Liver (tissue), 9 donors: ENCODE data around the gene TRAF3IP3. TPM values are rescaled to one million over a fixed set of nuclear protein-coding genes. Genes with fewer than 3 reads are reported as not detected.

Experiments
- DNase-seq: peaks from one replicate; pipeline ENCODE4 v3.0.0-alpha.2; 2017; ENCODE audit warnings: low spot score
- H3K27ac ChIP-seq, 2 donors: one replicate each; pipeline ENCODE4 v1.7.0; 2013; ENCODE audit warnings: inconsistent platforms in 2 of 2, low read length in 2 of 2, control low read depth in 1 of 2, low read depth in 1 of 2, mild to moderate bottlenecking in 1 of 2
- H3K27me3 ChIP-seq, 4 donors: one replicate each; pipeline versions ENCODE4 v1.6.1 to v1.7.0; 2013; ENCODE audit warnings: low read length in 3 of 4, inconsistent platforms in 1 of 4, mild to moderate bottlenecking in 1 of 4, moderate library complexity in 1 of 4; ENCODE audit not compliant: control insufficient read depth in 4 of 4, insufficient read depth in 4 of 4
- H3K36me3 ChIP-seq, 4 donors: one replicate each; pipeline versions ENCODE4 v1.6.1 to v1.7.0; 2013; ENCODE audit warnings: low read length in 3 of 4, mild to moderate bottlenecking in 3 of 4, low read depth in 1 of 4, moderate library complexity in 1 of 4; ENCODE audit not compliant: control insufficient read depth in 4 of 4, insufficient read depth in 3 of 4
- H3K4me1 ChIP-seq, 4 donors: one replicate each; pipeline versions ENCODE4 v1.6.1 to v1.7.0; 2013; ENCODE audit warnings: low read length in 3 of 4, mild to moderate bottlenecking in 3 of 4, moderate library complexity in 1 of 4; ENCODE audit not compliant: control insufficient read depth in 4 of 4, insufficient read depth in 4 of 4
- H3K4me3 ChIP-seq, 3 donors: one replicate each; pipeline versions ENCODE4 v1.6.1 to v1.7.0; 2013; ENCODE audit warnings: low read length in 3 of 3, control low read depth in 1 of 3, low read depth in 1 of 3, mild to moderate bottlenecking in 1 of 3
- H3K9ac ChIP-seq, 2 donors: one replicate each; pipeline ENCODE4 v1.7.0; 2013; ENCODE audit warnings: low read length in 2 of 2, mild to moderate bottlenecking in 2 of 2, moderate library complexity in 2 of 2, control low read depth in 1 of 2, low read depth in 1 of 2
- H3K9me3 ChIP-seq, 4 donors: one replicate each; pipeline versions ENCODE4 v1.6.1 to v1.7.0; 2013; ENCODE audit warnings: low read length in 3 of 4; ENCODE audit not compliant: control insufficient read depth in 4 of 4
- ATF3 ChIP-seq: IDR thresholded peaks from 2 replicates; pipeline ENCODE4 v1.6.1; 2016; ENCODE audit warnings: antibody characterized with exemption
- CTCF ChIP-seq: fragments of 150-350 bp; IDR thresholded peaks from 2 replicates; pipeline ENCODE4 v1.5.1; 2017; ENCODE audit warnings: improper control_type of control experiment, low read depth, low read length; ENCODE audit not compliant: missing input control
- FOXA2 ChIP-seq: IDR thresholded peaks from 2 replicates; pipeline ENCODE4 v1.6.1; 2016; ENCODE audit warnings: antibody characterized with exemption
- GABPA ChIP-seq, 2 donors: IDR thresholded peaks in 1 of 2; conservative IDR thresholded peaks in 1 of 2; 2 replicates each; pipeline ENCODE4 v1.6.1; 2016; ENCODE audit warnings: antibody characterized with exemption in 2 of 2, mild to moderate bottlenecking in 1 of 2, moderate library complexity in 1 of 2
- HNF4A ChIP-seq, 2 donors: conservative IDR thresholded peaks; 2 replicates each; pipeline ENCODE4 v1.6.1; 2016; ENCODE audit warnings: antibody characterized with exemption in 2 of 2, mild to moderate bottlenecking in 2 of 2
- RAD21 ChIP-seq, 2 donors: IDR thresholded peaks; 2 replicates each; pipeline ENCODE4 v1.6.1; 2016; ENCODE audit warnings: antibody characterized with exemption in 2 of 2, mild to moderate bottlenecking in 2 of 2
- RXRA ChIP-seq, 2 donors: IDR thresholded peaks; 2 replicates each; pipeline ENCODE4 v1.6.1; 2017 to 2018; ENCODE audit warnings: antibody characterized with exemption in 2 of 2, mild to moderate bottlenecking in 1 of 2
- SP1 ChIP-seq: IDR thresholded peaks from 2 replicates; pipeline ENCODE4 v1.6.1; 2018; ENCODE audit warnings: antibody characterized with exemption, mild to moderate bottlenecking
- TAF1 ChIP-seq: conservative IDR thresholded peaks from 2 replicates; pipeline ENCODE4 v1.6.1; 2016; ENCODE audit warnings: antibody characterized with exemption, mild to moderate bottlenecking
- YY1 ChIP-seq: IDR thresholded peaks from 2 replicates; pipeline ENCODE4 v1.6.1; 2016; ENCODE audit warnings: antibody characterized with exemption, mild to moderate bottlenecking
- ZBTB33 ChIP-seq: IDR thresholded peaks from 2 replicates; pipeline ENCODE4 v1.6.1; 2016; ENCODE audit warnings: antibody characterized with exemption
- WGBS: extraction: QIAGEN DNeasy Blood & Tissue Kit; methylation state at CpG from one replicate; pipeline ENCODE4 v1.1.7; 2013; 5-methylcytosine and 5-hydroxymethylcytosine counted together
- polyA plus RNA-seq, 2 donors: library from polyadenylated mRNA; stranded (reverse) in 1 of 2; unstranded in 1 of 2; fragments of 200-250 nt in 1 of 2; fragments of >200 nt in 1 of 2; fragmentation: Nextera tagmentation in 1 of 2; extraction: Ambion mirVana in 1 of 2; gene quantifications; one replicate each; pipeline versions ENCODE4 v1.2.1 to v1.2.3, GENCODE V29; 2013 to 2015
- total RNA-seq, 2 donors: library from RNA; depleted of rRNA; stranded (reverse); fragments of >200 nt; gene quantifications; one replicate each; pipeline ENCODE4 v1.2.3, GENCODE V29; 2014
- TF ChIP-seq, protein P1 (sequence below): IDR thresholded peaks from 2 replicates; pipeline ENCODE4 v1.6.1; 2016; ENCODE audit warnings: antibody characterized with exemption
- TF ChIP-seq, protein P2 (sequence below): IDR thresholded peaks from 2 replicates; pipeline ENCODE4 v1.6.1; 2016; ENCODE audit warnings: antibody characterized with exemption, mild to moderate bottlenecking
- donor health status: healthy.
- donor health status: healthy.
- donor health status: healthy.
- donor health status: healthy.
- donor health status: healthy.

Gene TRAF3IP3
- total and polyA plus RNA-seq, 4 donors, result 0.87 to 3.4 (median 2.2) TPM

DNA sequence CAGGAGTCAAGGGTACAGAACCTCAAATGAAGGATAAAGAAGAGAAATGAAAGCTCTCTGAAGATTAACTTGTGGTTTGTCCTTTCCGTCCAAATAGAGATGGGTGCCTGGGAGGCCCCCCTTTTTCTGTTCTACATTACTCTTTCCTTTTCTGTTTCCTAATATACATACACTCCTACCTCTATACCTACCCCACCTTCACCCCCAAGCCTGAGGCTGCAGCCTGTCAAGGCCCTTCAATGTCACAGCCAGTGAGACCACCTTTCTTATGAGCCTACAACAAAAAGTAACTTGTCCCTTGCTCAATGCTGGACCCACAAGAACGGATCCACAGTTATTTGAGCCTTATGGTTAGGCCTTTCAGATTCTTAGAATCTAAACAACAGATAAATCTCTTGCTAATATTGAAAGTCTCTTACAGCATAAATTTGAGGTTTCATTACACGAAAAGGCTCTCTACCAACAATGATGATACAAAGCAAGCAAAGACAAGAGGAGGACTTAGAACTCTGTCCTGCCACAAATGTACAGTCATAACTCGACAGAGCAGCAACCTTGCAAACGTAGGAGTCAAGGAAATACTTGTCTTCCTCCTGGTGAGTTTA is 4.1 kb upstream of the TRAF3IP3 start:
- H3K4me1 ChIP-seq, result peaks cover 3 to 12% (median 9%) of the 10 kb centered on the region in 4 donors
- H3K4me3 ChIP-seq, result no peak overlapping the region
- WGBS, result 75% methylated on average over 5 of the region's 5 CpGs
- no peaks in the 10 kb centered on the region for H3K36me3 ChIP-seq
- TF ChIP-seq YY1 (no peak), RXRA (IDR thresholded peaks at IDR 0.05) (no peak), TAF1 (no peak), ATF3 (no peak), GABPA (IDR thresholded peaks at IDR 0.05 in 1 of 2, conservative IDR thresholded peaks at IDR 0.05 in 1 of 2) (no peak), HNF4A (conservative IDR thresholded peaks at IDR 0.05) (no peak), SP1 (no peak), ZBTB33 (no peak), RAD21 (IDR thresholded peaks at IDR 0.05) (no peak), FOXA2 (no peak)
- TF ChIP-seq, protein P1, sequence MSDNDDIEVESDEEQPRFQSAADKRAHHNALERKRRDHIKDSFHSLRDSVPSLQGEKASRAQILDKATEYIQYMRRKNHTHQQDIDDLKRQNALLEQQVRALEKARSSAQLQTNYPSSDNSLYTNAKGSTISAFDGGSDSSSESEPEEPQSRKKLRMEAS, result no peak
- no peak overlapping the region for H3K27ac ChIP-seq
- no peaks in the 10 kb centered on the region for H3K9me3 ChIP-seq
- H3K9ac ChIP-seq, result no peak overlapping the region
- no peak for DNase-seq
- no peaks in the 10 kb centered on the region for H3K27me3 ChIP-seq

DNA sequence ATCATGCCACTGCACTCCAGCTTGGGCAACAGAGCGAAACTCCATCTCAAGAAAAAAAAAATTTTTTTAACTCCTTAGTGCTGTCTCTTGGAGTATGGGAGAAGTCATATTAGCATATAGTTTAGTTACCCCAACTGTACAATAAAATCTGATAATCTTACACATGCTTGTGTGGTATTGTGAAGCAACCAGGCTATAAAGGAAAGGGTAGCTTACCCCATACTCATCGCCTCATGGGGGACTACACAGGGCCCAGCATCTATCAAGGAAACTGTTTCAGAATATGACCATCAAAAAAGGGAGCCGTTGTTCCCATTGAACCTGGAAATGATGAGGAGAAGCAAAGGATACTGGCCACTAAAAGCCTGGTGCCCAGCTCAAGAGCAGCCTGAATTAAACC is 3.0 kb upstream of the TRAF3IP3 start:
- Histone ChIP-seq H3K27ac (no peak overlapping the region), H3K27me3 (no peaks in the 10 kb centered on the region), H3K4me3 (no peak overlapping the region), H3K4me1 (peaks cover 0 to 8% (median 6%) of the 10 kb centered on the region in 4 donors), H3K36me3 (no peaks in the 10 kb centered on the region), H3K9me3 (no peaks in the 10 kb centered on the region), H3K9ac (no peak overlapping the region)
- no peak for DNase-seq
- TF ChIP-seq, protein P2, sequence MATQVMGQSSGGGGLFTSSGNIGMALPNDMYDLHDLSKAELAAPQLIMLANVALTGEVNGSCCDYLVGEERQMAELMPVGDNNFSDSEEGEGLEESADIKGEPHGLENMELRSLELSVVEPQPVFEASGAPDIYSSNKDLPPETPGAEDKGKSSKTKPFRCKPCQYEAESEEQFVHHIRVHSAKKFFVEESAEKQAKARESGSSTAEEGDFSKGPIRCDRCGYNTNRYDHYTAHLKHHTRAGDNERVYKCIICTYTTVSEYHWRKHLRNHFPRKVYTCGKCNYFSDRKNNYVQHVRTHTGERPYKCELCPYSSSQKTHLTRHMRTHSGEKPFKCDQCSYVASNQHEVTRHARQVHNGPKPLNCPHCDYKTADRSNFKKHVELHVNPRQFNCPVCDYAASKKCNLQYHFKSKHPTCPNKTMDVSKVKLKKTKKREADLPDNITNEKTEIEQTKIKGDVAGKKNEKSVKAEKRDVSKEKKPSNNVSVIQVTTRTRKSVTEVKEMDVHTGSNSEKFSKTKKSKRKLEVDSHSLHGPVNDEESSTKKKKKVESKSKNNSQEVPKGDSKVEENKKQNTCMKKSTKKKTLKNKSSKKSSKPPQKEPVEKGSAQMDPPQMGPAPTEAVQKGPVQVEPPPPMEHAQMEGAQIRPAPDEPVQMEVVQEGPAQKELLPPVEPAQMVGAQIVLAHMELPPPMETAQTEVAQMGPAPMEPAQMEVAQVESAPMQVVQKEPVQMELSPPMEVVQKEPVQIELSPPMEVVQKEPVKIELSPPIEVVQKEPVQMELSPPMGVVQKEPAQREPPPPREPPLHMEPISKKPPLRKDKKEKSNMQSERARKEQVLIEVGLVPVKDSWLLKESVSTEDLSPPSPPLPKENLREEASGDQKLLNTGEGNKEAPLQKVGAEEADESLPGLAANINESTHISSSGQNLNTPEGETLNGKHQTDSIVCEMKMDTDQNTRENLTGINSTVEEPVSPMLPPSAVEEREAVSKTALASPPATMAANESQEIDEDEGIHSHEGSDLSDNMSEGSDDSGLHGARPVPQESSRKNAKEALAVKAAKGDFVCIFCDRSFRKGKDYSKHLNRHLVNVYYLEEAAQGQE, result no peak
- TF ChIP-seq CTCF, result no peak
- WGBS, result 93% methylated on average over 3 of the region's 3 CpGs
